Measurements from ENCODE around the gene NKD1.

The NKD1 gene

GRCh38 chr16:50537533-50538290, 10.5 kb upstream of the NKD1 start:
- no peak for DNase-seq (ENCODE audit: low spot score)

GRCh38 chr16:50538411-50539052, 9.7 kb upstream of the NKD1 start:
- no peak for DNase-seq (ENCODE audit: low spot score)

GRCh38 chr16:50539053-50539695, 9.0 kb upstream of the NKD1 start:
- DNase-seq (ENCODE audit: low spot score) = no peak

- DNase-seq (ENCODE audit: low spot score) = no peak
Observed at GRCh38 chr16:50539822-50540710, 8.1 kb upstream of the NKD1 start.

GRCh38 chr16:50540711-50541007, 7.5 kb upstream of the NKD1 start:
- DNase-seq (ENCODE audit: low spot score) = no peak

- no peak for DNase-seq (ENCODE audit: low spot score)
Observed at GRCh38 chr16:50542703-50543102, 5.5 kb upstream of the NKD1 start.

GRCh38 chr16:50546125-50546524, 2.1 kb upstream of the NKD1 start:
- DNase-seq (ENCODE audit: low spot score) = no peak

GRCh38 chr16:50547340-50548124, 664 bp upstream of the NKD1 start:
- no peak for DNase-seq (ENCODE audit: low spot score)

GRCh38 chr16:50548909-50549560, 839 bp downstream of the NKD1 start:
- no peak for DNase-seq (ENCODE audit: low spot score)

GRCh38 chr16:50549561-50549915, 1.3 kb downstream of the NKD1 start:
- DNase-seq (ENCODE audit: low spot score) = no peak

GRCh38 chr16:50550035-50550434, 1.8 kb downstream of the NKD1 start:
- no peak for DNase-seq (ENCODE audit: low spot score)

- DNase-seq (ENCODE audit: low spot score) = no peak
Observed at GRCh38 chr16:50550866-50551641, 2.9 kb downstream of the NKD1 start.

- DNase-seq (ENCODE audit: low spot score) = no peak
Observed at GRCh38 chr16:50552476-50553101, 4.4 kb downstream of the NKD1 start.

GRCh38 chr16:50553182-50553710, 5.0 kb downstream of the NKD1 start:
- no peak for DNase-seq (ENCODE audit: low spot score)

GRCh38 chr16:50553731-50554360, 5.7 kb downstream of the NKD1 start:
- no peak for DNase-seq (ENCODE audit: low spot score)

GRCh38 chr16:50555269-50555875, 7.2 kb downstream of the NKD1 start:
- DNase-seq (ENCODE audit: low spot score) = no peak

GRCh38 chr16:50555952-50556673, 7.9 kb downstream of the NKD1 start:
- DNase-seq (ENCODE audit: low spot score) = no peak

- no peak for DNase-seq (ENCODE audit: low spot score)
Observed at GRCh38 chr16:50557046-50557445, 8.8 kb downstream of the NKD1 start.
